B cell (primary cell): ENCODE data around the gene PNPLA1. TPM values are rescaled to one million over a fixed set of nuclear protein-coding genes. Genes with fewer than 3 reads are reported as not detected.

ENCODE experiments used
- ATAC-seq: fragments of 200-7000 bp; cut with Tn5 transposase; one replicate; pipeline ENCODE4 v1.10.0; 2021; ENCODE audit warnings: low read depth, mild to moderate bottlenecking, moderate number of reproducible peaks, moderate library complexity
- CTCF ChIA-PET: fragments of 350-600 bp; sonication (Branson Sonifier 250); formaldehyde crosslinking; loops from one replicate; lab custom pipeline; 2021; ENCODE audit warnings: antibody characterized with exemption, inconsistent platforms; lab: Charles Lee
- POLR2A ChIA-PET: fragments of 350-600 bp; sonication (Branson Sonifier 250); formaldehyde crosslinking; loops from one replicate; lab custom pipeline; 2021; ENCODE audit warnings: antibody characterized with exemption; lab: Charles Lee
- DNase-seq: peaks from one replicate; pipeline ENCODE4 v3.0.0; 2013
- H2AFZ ChIP-seq: 2 replicates; pipeline ENCODE4 v1.6.1; 2012; ENCODE audit warnings: mild to moderate bottlenecking, low read depth, low read length; ENCODE audit not compliant: insufficient read depth, poor library complexity, severe bottlenecking
- H3K27ac ChIP-seq, 2 donors: 1 replicate in 1 of 2; 2 replicates in 1 of 2; pipeline ENCODE4 v1.5.1; 2012 to 2013; ENCODE audit warnings: low read length in 2 of 2, mild to moderate bottlenecking in 2 of 2, moderate library complexity in 1 of 2
- H3K27me3 ChIP-seq, 4 experiments: fragments of 200-600 bp in 1 of 4; sonication (generic) in 1 of 4; replicated peaks in 1 of 4; 1 replicate in 2 of 4; 2 replicates in 2 of 4; pipeline versions ENCODE4 v1.6.1 to v1.7.0; 2013 to 2016; ENCODE audit warnings: low read length in 3 of 4, mild to moderate bottlenecking in 2 of 4, mixed read lengths in 1 of 4, moderate library complexity in 1 of 4; ENCODE audit not compliant: insufficient read depth in 4 of 4, control insufficient read depth in 3 of 4; ENCODE audit errors: control extremely low read depth in 1 of 4
- H3K36me3 ChIP-seq, 2 experiments: replicated peaks in 1 of 2; 1 replicate in 1 of 2; 2 replicates in 1 of 2; pipeline versions ENCODE4 v1.6.1 to v1.7.1; 2013; ENCODE audit warnings: low read length in 1 of 2; ENCODE audit not compliant: insufficient read depth in 2 of 2, control insufficient read depth in 1 of 2; ENCODE audit errors: control extremely low read depth in 1 of 2, extremely low read depth in 1 of 2
- H3K4me1 ChIP-seq, 2 donors: fragments of 200-600 bp in 1 of 2; sonication (generic) in 1 of 2; 1 replicate in 1 of 2; 2 replicates in 1 of 2; pipeline versions ENCODE4 v1.5.1 to v1.6.1; 2013 to 2017; ENCODE audit warnings: low read length in 2 of 2; ENCODE audit not compliant: control insufficient read depth in 2 of 2, insufficient read depth in 2 of 2
- H3K4me2 ChIP-seq: replicated peaks from 2 replicates; pipeline ENCODE3; 2012; ENCODE audit warnings: mild to moderate bottlenecking, low read depth, low read length; ENCODE audit not compliant: poor library complexity, severe bottlenecking
- H3K4me3 ChIP-seq, 5 experiments: fragments of 200-600 bp in 1 of 5; sonication (generic) in 1 of 5; 1 replicate in 3 of 5; 2 replicates in 2 of 5; pipeline versions ENCODE4 v1.5.1 to v1.7.0; 2011 to 2016; ENCODE audit warnings: low read length in 4 of 5, mild to moderate bottlenecking in 4 of 5, low read depth in 2 of 5, control low read depth in 1 of 5, moderate library complexity in 1 of 5; ENCODE audit not compliant: insufficient read depth in 1 of 5; ENCODE audit errors: control extremely low read depth in 1 of 5, extremely low read depth in 1 of 5
- H3K79me2 ChIP-seq: fragments of 200-600 bp; sonication (generic); one replicate; pipeline ENCODE4 v1.6.0; 2016; ENCODE audit warnings: low read length; ENCODE audit not compliant: control insufficient read depth, insufficient read depth
- H3K9ac ChIP-seq: fragments of 200-600 bp; sonication (generic); 2 replicates; pipeline ENCODE4 v1.6.1; 2017; ENCODE audit warnings: mild to moderate bottlenecking, low read length, moderate library complexity
- H3K9me3 ChIP-seq, 3 donors: one replicate each; pipeline versions ENCODE4 v1.6.1 to v1.7.1; 2013; ENCODE audit warnings: low read length in 2 of 3; ENCODE audit not compliant: control insufficient read depth in 2 of 3, insufficient read depth in 1 of 3; ENCODE audit errors: control extremely low read depth in 1 of 3
- H4K20me1 ChIP-seq: 2 replicates; pipeline ENCODE4 v1.6.0; 2012; ENCODE audit warnings: mild to moderate bottlenecking, low read length; ENCODE audit not compliant: insufficient read depth, control insufficient read depth, poor library complexity, severe bottlenecking
- H3K27ac Mint-ChIP-seq: one replicate; pipeline ENCODE4 v1.8.0; 2021; ENCODE audit warnings: mixed read lengths
- H3K27me3 Mint-ChIP-seq: one replicate; pipeline ENCODE4 v1.8.0; 2021; ENCODE audit warnings: mixed read lengths
- H3K4me1 Mint-ChIP-seq: one replicate; pipeline ENCODE4 v1.8.0; 2021; ENCODE audit warnings: mixed read lengths
- H3K4me3 Mint-ChIP-seq: one replicate; pipeline ENCODE4 v1.8.0; 2021; ENCODE audit warnings: mixed read lengths
- H3K9me3 Mint-ChIP-seq: one replicate; pipeline ENCODE4 v1.8.0; 2022; ENCODE audit warnings: mixed read lengths; ENCODE audit not compliant: insufficient read depth
- CTCF ChIP-seq: fragments of 200-600 bp; IDR thresholded peaks from one replicate; pipeline ENCODE4 v1.8.0; 2022; ENCODE audit warnings: antibody characterized with exemption, mild to moderate bottlenecking
- EZH2 ChIP-seq: IDR thresholded peaks from 2 replicates; pipeline ENCODE4 v1.6.1; 2012; ENCODE audit warnings: borderline replicate concordance, low read depth, mild to moderate bottlenecking, moderate library complexity, low read length; ENCODE audit not compliant: insufficient read depth, poor library complexity, severe bottlenecking
- WGBS: methylation state at CpG from one replicate; pipeline ENCODE4 v1.1.5; 2013; ENCODE audit warnings: missing lambda C conversion rate; ENCODE audit not compliant: insufficient coverage; 5-methylcytosine and 5-hydroxymethylcytosine counted together
- intact Hi-C: fragments of 100-400 bp; cut with micrococcal nuclease; formaldehyde crosslinking; loops from one replicate; pipeline ENCODE4 v1.10.0; 2022
- polyA plus RNA-seq: library from polyadenylated mRNA; depleted of rRNA; stranded (reverse); fragments of >200 nt; gene quantifications from 2 replicates; pipeline ENCODE4 v1.2.3, GENCODE V29; 2012
- total RNA-seq, 2 donors: library from RNA; stranded (reverse); fragments of 120-200 nt in 1 of 2; gene quantifications; 1 replicate in 1 of 2; 2 replicates in 1 of 2; pipeline versions ENCODE4 v1.2.3 to v1.2.4, GENCODE V29; 2013 to 2022

The PNPLA1 gene
- total and polyA plus RNA-seq, 2 donors (not counting 1 experiment from before 2014, with no cell fraction given): 0.12 TPM; not detected in 1

GRCh38 chr6:36324191-36324590 lies 54.3 kb downstream of the PNPLA1 start:
- CTCF ChIA-PET: no interaction called here
- WGBS: 93% methylated on average over 5 of the region's 6 CpGs
- TF ChIP-seq CTCF: no peak
- no peak for TF ChIP-seq EZH2

GRCh38 chr6:36324715-36325114 lies 54.9 kb downstream of the PNPLA1 start:
- 96% methylated on average over 4 of the region's 4 CpGs for WGBS
- Mint-ChIP-seq H3K4me1 (peaks cover 2% of the 10 kb centered on the region), H3K9me3 (no peaks in the 10 kb centered on the region), H3K27me3 (peaks cover 11% of the 10 kb centered on the region), H3K4me3 (no peak overlapping the region), H3K27ac (no peak overlapping the region)
- Histone ChIP-seq H3K4me2 (no peak overlapping the region), H3K4me1 (no peaks in the 10 kb centered on the region), H3K36me3 (no peaks in the 10 kb centered on the region), H3K27me3 (peaks cover 0 to 3% (median 0%) of the 10 kb centered on the region in 4 experiments), H3K79me2 (no peaks in the 10 kb centered on the region), H3K4me3 (no peak overlapping the region), H3K9me3 (no peaks in the 10 kb centered on the region), H3K27ac (no peak overlapping the region), H2AFZ (no peak overlapping the region), H4K20me1 (no peaks in the 10 kb centered on the region), H3K9ac (no peak overlapping the region)
- DNase-seq (no peak), ATAC-seq (no peak)
- CTCF ChIA-PET: interaction anchor here (0.6 kb wide), 1 partner anchor 86 kb away, joined by 3 read pairs; no protein-coding TSS in a partner anchor
- intact Hi-C loops: no loop called here
- POLR2A ChIA-PET: no interaction called here
- TF ChIP-seq CTCF (no peak), EZH2 (no peak)

More at GRCh38 chr6:36324191-36324590, 54.3 kb downstream of the PNPLA1 start:
- Histone ChIP-seq H2AFZ (no peak overlapping the region), H3K4me3 (no peak overlapping the region), H3K4me2 (no peak overlapping the region), H3K36me3 (no peaks in the 10 kb centered on the region), H3K9me3 (no peaks in the 10 kb centered on the region), H3K9ac (no peak overlapping the region), H3K27ac (no peak overlapping the region), H3K79me2 (no peaks in the 10 kb centered on the region), H4K20me1 (no peaks in the 10 kb centered on the region), H3K27me3 (peaks cover 0 to 3% (median 0%) of the 10 kb centered on the region in 4 experiments), H3K4me1 (no peaks in the 10 kb centered on the region)
- Mint-ChIP-seq H3K4me3 (no peak overlapping the region), H3K4me1 (peaks cover 2% of the 10 kb centered on the region), H3K27me3 (peaks cover 11% of the 10 kb centered on the region), H3K9me3 (no peaks in the 10 kb centered on the region), H3K27ac (no peak overlapping the region)
- ATAC-seq: no peak
- POLR2A ChIA-PET: no interaction called here
- DNase-seq: no peak
- intact Hi-C loops: no loop called here
